Left cardiac atrium (tissue), 4 donors: ENCODE measurements around the gene FBXW4. TPM values are rescaled to one million over a fixed set of nuclear protein-coding genes. Genes with fewer than 3 reads are reported as not detected.
A peak's percentile ranks its signal among the peaks of the same experiment; 100 is the strongest.

Source experiments
- ATAC-seq, 2 donors: fragments of 200-7000 bp; cut with Tn5 transposase; one replicate each; pipeline ENCODE4 v1.9.1; 2020; ENCODE audit warnings: mild to moderate bottlenecking in 2 of 2, moderate library complexity in 2 of 2
- DNase-seq: peaks from one replicate; pipeline ENCODE4 v3.0.0-alpha.2; 2020
- intact Hi-C, 2 donors: fragments of 100-400 bp; cut with DNase I; formaldehyde crosslinking; loops; one replicate each; pipeline versions ENCODE4 v1.14.1 to v1.15.1; 2022 to 2023
- total RNA-seq, 2 donors: library from RNA; stranded (reverse); fragmentation: NEBNext Ultra II Directional; extraction: Animal tissue kit (Norgen Biotek cat#: 25700); gene quantifications; one replicate each; pipeline ENCODE4 v1.2.1, GENCODE V29; 2021
- donor health status: DM: no; HTN: yes; CAD: no.
- donor health status: DM: no; HTN: yes; CAD: no; lungs with severe emphysema.
- donor health status: DM: yes; HTN: yes; CAD: no.
- donor health status: Dilated cardiomyopathy.

Gene FBXW4
- total RNA-seq, 2 donors from 2014 or later, result 92.0 to 99.0 TPM

DNA sequence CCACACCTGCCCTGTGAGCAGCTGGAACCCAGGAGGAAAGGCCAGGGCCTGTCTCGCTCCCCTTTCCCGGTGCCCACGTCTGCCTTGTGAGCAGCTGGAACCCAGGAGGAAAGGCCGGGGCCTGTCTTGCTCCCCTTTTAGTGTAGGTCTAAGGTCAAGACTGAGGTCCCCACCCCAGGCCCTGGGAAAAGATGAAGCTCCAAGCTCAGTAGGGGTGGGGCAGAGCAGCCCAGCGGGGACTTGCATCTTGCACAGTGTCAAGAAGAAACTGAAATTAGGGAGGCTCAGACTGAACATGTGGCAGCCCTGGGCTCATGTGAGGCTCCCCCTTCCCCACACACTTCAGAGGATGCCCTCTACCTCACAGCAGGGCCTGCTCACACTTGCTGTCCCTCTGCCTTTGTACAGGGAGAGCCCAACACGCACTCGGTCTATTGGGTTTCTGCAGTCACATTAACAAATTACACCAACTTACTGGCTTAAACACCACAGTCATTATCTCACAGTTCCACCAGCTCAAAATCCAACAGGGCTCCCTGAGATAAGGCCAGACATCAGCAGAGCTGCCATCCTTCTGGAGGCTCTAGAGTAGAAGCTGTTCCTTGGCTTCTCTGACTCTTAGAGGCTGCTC is 119.3 kb downstream of the FBXW4 start:
- DNase-seq, result no peak
- intact Hi-C loops, result loop anchor here in 1 of 2 donors (10.0 kb wide), 1 partner anchor 411 kb away; no protein-coding TSS in a partner anchor

DNA sequence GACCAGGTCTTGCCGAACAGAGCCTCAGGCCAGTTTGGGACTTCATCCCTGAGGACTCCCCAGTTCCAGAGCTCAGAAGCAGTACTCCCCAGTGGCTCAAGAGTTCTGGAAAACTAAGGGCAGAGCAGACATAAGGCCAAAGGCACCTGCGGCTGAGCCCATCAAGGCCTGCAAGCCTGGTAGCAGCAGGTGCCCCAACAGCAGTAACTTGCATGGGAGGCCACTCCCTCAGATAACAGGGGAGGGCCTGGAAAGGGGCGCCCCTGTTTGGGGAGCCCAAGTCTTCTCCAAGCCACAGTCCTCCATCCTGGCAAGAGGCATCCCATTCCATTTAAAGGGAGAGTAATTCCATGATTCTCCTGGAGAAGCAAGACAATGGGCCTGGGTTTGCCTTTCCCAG is 119.9 kb downstream of the FBXW4 start:
- intact Hi-C loops, result loop anchor here in 1 of 2 donors (10.0 kb wide), 1 partner anchor 410 kb away; no protein-coding TSS in a partner anchor
- ATAC-seq (no peak), DNase-seq (no peak)

More for the DNA sequence above, 119.3 kb downstream of the FBXW4 start:
- ATAC-seq, result no peak

DNA sequence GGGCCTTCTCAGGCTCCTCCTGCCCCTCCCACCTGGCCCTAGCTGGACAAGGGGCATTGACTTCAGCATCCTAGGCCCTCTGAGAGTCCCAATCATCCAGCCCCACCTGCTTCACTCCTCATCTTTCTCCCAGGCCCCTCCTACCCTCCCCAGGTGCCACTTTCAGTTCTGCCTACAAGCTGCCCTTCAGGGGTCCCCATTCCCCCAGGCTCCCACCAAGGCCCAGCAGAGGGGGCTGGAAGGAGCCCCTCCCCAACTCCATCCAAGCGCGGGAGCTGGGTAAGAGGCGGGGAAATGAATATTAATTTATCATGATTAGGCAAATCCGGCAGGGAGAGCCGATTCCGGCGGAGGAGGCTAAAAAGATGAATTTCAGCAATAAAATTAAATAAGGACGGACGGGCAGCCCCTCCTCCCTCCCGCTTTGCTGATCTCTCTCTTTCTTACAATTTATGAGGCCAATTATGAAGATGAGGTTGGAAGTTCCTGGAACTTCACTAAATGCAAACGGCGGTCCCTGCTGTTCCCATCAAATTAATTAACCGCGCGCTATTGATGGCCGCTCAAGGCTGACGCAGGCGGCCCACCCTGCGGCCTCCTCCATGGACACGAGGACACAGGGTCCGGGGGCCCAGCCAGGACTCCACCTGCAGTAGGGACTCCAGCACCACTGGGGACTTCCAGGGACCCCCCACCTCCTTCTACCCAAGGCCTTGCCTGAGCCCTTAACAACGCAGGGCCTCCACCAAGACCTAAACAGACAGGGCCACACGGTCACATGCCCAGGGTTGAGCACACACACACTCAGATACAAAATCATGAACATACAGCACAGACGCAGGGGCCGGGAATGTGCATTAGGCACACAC is 120.9 kb downstream of the FBXW4 start:
- intact Hi-C loops, result loop anchor here in 1 of 2 donors (10.0 kb wide), 1 partner anchor 409 kb away; no protein-coding TSS in a partner anchor
- ATAC-seq (no peak), DNase-seq (no peak)

DNA sequence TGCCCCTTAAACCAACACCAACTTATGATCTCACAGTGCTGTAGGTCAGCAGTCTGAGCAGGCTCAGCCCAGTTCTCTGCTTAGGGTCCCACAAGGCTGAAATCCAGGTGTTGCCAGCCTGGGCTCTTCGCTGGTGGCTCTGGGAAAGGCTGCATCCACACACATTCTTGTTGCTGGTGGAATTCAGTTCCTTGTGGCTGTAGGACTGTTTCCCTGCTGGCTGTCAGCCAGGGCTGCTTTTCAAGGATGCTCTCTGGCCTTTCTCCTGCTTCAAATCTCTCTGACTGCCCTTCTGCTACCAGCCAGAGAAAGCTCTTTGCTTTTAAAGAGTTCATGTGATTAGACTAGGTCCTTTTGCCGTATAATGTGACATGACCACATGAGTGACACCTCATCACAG is 122.2 kb downstream of the FBXW4 start:
- ATAC-seq (no peak), DNase-seq (no peak)
- intact Hi-C loops, result loop anchor here in 1 of 2 donors (10.0 kb wide), 1 partner anchor 408 kb away; no protein-coding TSS in a partner anchor

GRCh38 chr10:101572126-101572525 is 122.8 kb downstream of the FBXW4 start:
- intact Hi-C loops, result loop anchor here in 1 of 2 donors (10.0 kb wide), 1 partner anchor 407 kb away; no protein-coding TSS in a partner anchor
- DNase-seq, result no peak
- ATAC-seq, result no peak

- ATAC-seq (no peak), DNase-seq (no peak)
- intact Hi-C loops, result loop anchor here in 1 of 2 donors (2.0 to 10.0 kb wide), 2 partner anchors 357 to 407 kb away; no protein-coding TSS in a partner anchor
These were observed 123.6 kb downstream of the FBXW4 start for GRCh38 chr10:101571271-101571925.

DNA sequence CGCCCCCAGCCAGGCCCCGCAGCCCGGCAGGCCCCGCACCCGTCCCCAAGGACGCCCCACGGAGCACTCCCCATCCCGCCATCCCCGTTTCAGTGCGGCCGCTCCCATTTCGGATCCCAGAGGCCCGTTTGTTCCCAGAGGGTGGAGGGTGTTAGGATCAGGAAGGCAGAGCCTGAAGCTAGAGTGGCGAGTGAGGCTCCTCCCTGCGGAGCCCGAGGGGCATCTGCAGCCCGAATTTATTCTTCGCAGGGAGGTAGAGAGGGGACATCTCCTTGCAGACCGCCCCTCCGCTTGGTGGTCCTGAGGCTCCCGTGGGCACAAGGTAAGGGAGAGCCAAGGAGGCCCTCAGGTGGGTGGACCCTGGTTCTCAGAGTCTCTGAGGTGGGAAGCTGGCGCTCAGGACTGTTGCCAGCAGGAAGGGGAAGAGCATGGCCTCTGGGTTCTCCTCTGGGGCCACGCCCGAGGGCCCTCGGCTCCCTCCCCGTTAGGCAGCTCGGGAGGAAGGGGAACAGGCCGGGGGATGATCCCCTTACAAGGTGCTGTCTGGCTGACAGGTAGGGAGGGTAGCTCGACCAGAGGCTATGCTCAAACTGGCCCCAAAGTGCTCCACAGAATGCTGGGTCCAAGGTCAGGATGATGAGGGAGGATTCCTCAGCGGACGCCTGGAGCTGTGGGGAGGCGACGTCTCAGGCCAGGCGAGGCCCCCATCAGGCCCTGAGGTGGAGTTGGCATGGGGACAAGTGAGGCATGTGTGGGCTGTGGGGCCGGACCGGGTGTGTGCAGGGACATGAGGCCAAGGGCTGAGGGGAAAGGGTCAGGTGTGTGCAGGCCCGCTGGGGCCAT is 124.3 kb downstream of the FBXW4 start:
- intact Hi-C loops, result loop anchor here in 1 of 2 donors (2.0 to 10.0 kb wide), 2 partner anchors 356 to 406 kb away; no protein-coding TSS in a partner anchor
- ATAC-seq, result peak; percentile 37 to 44
- DNase-seq, result no peak

DNA sequence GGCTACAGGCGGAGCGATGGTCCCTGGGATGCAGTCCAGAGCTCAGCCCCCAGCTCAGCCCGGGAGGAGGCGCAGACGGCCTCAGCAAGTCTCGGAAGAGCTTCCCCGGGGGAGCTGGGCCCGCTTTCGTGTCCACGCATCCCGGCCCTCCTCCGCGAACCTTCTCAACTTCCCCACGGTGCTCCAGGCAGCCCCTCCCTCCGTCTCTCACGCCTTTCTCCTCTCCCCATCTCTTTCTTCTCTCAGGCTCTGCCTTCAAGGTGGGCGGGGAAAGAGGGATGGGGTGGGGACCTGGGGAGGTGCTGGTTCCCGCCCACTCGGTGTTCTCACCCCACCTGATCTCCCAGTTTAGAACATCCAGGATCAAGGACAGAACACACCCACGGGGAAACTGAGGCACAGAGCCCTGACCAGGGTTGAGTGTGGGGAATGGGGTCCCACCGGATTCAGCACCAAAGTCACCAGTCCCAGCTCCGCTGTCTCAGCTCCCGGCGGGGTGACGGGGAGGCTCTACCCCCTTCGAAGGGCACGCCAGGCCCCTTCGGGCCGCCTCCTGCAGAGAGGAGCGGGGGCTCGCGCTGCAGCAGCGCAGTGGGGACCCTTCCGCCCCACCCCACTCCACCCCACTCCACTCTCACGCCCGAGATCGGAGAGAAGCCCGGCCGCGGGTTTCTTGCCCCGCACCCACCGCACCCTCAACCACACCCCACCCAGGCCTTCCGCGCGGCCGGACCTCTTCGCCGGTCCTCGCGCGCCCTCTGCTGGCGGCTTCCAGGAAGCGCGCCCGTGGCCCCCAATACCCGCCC is 125.1 kb downstream of the FBXW4 start:
- ATAC-seq (peak; percentile 92 to 94), DNase-seq (peak; percentile 84)
- intact Hi-C loops, result loop anchor here (2.0 to 10.0 kb wide), 4 partner anchors 275 to 405 kb away; no protein-coding TSS in a partner anchor

- intact Hi-C loops, result loop anchor here (5.0 to 10.0 kb wide), 2 partner anchors 274 to 352 kb away; no protein-coding TSS in a partner anchor
- DNase-seq (no peak), ATAC-seq (no peak)
These were observed 125.7 kb downstream of the FBXW4 start for GRCh38 chr10:101569323-101569621.

- intact Hi-C loops, result loop anchor here (5.0 to 10.0 kb wide), 2 partner anchors 273 to 351 kb away; no protein-coding TSS in a partner anchor
- ATAC-seq (no peak), DNase-seq (no peak)
These were observed 126.8 kb downstream of the FBXW4 start for GRCh38 chr10:101568054-101568745.

DNA sequence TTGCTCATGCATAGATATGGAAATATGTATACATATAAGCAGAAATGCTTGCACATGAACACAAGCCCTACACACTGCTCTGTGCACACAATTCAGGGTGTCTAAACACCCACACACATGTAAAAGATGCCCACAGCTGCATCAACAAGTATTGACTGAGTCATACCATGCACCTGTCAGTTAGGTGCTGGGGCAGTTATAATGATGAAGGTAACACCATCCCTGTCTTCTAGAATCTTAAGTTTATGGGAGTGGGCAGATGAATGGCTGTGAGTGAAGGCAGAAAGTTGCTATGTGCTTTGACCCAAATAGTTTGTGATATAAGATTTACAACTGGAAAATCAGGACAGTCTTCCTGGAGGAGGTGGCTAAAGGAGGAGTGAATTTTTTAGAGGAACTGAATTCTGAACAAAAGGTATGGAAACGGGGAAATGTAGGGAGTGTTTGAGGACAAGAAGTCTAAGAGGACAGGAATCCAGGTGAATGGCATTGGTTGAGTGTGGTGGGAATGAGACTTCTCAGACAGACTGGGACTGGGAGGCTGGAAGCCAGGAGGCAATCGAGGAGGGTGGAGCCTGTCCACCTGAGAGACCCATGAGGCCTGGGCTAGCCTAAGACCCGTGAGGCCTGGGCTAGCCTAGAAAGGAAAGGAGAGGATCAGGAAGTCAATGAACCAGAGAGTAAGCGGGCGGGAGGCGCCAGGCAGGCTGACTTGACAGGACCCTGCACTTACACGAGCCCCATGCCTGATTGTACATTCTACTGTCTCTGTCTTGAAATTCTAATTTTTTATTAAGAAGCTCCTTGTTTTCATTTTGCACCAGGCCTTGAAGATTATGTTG is 127.6 kb downstream of the FBXW4 start:
- DNase-seq (no peak), ATAC-seq (no peak)
- intact Hi-C loops, result loop anchor here (5.0 to 10.0 kb wide), 2 partner anchors 273 to 350 kb away; no protein-coding TSS in a partner anchor

- DNase-seq (no peak), ATAC-seq (no peak)
- intact Hi-C loops, result loop anchor here (5.0 to 10.0 kb wide), 2 partner anchors 272 to 349 kb away; no protein-coding TSS in a partner anchor
These were observed 128.4 kb downstream of the FBXW4 start for GRCh38 chr10:101566333-101567164.

DNA sequence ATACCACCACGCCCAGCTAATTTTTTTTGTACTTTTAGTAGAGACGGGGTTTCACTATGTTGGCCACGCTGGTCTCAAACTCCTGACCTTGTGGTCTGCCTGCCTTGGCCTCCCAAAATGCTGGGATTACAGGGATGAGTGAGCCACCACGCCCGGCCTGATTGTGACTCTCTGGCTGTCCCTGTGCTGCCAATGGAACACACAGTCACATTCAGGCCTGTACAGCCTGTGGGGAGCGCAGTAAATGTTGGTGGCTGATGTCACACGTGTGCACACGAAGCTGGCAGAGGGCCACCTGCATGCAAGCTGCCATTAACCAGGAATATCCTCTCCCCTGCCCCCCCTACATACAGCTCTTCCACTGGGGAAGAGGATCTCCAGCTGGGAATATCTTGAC is 129.0 kb downstream of the FBXW4 start:
- ATAC-seq (no peak), DNase-seq (no peak)
- intact Hi-C loops, result loop anchor here (5.0 to 10.0 kb wide), 2 partner anchors 271 to 349 kb away; no protein-coding TSS in a partner anchor

DNA sequence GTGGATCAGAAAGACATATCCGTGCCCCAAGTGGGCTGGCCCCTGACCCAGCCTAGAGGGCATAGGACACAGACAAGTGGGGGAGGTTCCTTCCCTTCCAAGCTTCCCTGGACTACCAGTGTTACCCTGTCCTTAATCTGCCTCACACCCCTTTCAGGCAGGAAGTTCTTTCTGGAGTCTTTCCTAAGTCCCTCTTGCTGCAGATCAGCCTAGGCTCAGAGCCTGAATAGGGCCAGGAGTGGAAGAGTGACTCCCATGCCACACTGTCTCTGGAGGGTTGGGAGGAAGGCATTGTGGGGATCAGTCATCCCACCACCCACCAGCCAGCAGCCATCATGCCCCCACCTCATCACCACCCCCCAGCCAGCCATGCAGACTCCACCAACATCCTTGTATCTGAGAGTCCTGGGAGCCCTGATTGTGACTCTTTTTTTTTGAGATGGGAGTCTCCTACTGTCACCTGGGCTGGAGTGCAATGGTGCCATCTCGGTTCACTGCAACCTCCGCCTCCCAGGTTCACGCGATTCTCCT is 129.5 kb downstream of the FBXW4 start:
- intact Hi-C loops, result loop anchor here (5.0 to 10.0 kb wide), 2 partner anchors 271 to 348 kb away; no protein-coding TSS in a partner anchor
- DNase-seq (no peak), ATAC-seq (no peak)
